HG02642 (cell line): ENCODE measurements around the gene ELN.
A peak's percentile ranks its signal among the peaks of the same experiment; 100 is the strongest.

ENCODE experiments used
- ATAC-seq: cut with Tn5 transposase; IDR thresholded peaks from one replicate; pipeline ENCODE4 v1.9.1; 2021; ENCODE audit warnings: mild to moderate bottlenecking; ENCODE audit not compliant: unreplicated experiment, poor library complexity

Gene ELN

GRCh38 chr7:74058486-74058885 lies 30.5 kb downstream of the ELN start:
- no peak for ATAC-seq

DNA sequence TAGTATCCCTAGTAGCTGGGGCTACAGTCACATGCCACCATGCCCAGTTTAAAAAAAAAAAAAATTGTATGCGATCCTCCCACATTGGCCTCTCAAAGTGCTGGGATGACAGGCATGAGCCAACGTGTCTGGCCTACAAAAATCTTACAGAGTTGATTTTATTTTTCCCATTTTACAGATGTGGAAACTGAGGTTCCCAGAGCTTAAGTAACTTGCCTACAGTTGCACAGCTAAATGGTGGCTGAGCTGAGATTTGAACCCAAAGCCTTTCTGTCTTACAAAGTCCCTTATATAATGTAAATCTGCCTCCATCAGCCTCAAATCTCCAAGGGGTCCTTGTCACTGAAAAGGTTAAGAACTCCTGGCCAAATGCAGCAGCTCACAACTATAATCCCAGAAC lies 31.1 kb downstream of the ELN start:
- no peak for ATAC-seq

DNA sequence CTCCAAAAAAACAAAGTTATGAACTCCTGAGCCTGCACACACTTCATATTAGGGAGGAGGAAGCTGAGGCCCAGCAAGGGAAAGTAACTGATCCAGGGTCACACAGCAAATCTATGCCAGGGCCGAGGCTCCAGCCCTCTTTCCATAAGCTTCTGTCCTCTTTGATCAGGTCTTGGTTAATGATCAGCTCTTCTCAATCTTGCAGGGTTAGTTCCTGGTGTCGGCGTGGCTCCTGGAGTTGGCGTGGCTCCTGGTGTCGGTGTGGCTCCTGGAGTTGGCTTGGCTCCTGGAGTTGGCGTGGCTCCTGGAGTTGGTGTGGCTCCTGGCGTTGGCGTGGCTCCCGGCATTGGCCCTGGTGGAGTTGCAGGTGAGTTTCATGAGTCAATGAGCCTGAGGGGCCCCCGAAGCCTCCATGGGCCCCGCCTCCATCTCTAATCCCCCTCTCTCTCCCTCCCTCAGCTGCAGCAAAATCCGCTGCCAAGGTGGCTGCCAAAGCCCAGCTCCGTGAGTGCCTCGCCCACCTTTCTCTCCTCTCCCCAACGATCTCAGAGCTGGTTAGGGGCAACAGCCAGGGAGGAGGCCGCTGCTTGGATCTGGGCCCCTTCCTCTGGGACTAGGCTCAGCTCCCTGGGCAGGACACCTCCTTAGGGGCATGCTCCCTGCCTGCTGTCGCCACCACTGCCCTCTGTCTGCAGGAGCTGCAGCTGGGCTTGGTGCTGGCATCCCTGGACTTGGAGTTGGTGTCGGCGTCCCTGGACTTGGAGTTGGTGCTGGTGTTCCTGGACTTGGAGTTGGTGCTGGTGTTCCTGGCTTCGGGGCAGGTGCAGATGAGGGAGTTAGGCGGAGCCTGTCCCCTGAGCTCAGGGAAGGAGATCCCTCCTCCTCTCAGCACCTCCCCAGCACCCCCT lies 32.0 kb downstream of the ELN start:
- no peak for ATAC-seq

- no peak for ATAC-seq
Observed at GRCh38 chr7:74061840-74062539, 34.0 kb downstream of the ELN start.

GRCh38 chr7:74063223-74063641 lies 35.3 kb downstream of the ELN start:
- ATAC-seq: no peak

DNA sequence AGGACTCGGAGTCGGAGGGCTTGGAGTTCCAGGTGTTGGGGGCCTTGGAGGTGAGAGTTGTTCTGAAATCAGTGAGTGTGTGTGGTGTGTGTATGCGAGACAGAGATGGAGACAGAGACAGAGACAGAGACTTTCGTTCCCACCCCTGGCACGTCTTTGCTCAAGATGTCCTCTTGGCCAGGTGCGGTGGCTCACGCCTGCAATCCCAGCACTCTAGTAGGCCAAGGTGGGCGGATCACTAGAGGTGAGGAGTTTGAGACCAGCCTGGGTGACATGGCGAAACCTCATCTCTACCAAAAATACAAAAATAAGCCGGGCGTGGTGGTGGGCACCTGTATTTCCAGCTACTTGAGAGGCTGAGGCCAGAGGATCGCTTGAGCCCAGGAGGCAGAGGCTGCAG lies 35.7 kb downstream of the ELN start:
- ATAC-seq: no peak

- no peak for ATAC-seq
Observed at GRCh38 chr7:74064696-74065095, 36.7 kb downstream of the ELN start.

DNA sequence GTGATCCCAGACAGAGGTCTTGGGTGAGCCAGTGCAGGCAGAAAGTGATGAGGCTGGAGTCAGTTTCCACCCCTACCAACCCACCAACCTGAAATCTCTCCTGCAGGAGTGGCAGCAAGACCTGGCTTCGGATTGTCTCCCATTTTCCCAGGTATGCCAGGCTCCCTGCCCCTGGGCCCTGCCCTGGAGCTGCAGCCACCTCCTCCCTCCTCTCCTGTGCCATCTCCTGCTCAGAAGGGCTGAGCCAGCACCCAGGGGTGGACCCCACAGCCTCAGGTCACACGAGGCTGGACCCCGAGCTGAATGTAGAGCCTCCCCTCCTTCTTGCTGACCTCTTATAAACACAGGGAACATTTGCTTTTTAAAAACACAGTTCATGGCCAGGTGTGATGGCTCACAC lies 38.7 kb downstream of the ELN start:
- no peak for ATAC-seq

DNA sequence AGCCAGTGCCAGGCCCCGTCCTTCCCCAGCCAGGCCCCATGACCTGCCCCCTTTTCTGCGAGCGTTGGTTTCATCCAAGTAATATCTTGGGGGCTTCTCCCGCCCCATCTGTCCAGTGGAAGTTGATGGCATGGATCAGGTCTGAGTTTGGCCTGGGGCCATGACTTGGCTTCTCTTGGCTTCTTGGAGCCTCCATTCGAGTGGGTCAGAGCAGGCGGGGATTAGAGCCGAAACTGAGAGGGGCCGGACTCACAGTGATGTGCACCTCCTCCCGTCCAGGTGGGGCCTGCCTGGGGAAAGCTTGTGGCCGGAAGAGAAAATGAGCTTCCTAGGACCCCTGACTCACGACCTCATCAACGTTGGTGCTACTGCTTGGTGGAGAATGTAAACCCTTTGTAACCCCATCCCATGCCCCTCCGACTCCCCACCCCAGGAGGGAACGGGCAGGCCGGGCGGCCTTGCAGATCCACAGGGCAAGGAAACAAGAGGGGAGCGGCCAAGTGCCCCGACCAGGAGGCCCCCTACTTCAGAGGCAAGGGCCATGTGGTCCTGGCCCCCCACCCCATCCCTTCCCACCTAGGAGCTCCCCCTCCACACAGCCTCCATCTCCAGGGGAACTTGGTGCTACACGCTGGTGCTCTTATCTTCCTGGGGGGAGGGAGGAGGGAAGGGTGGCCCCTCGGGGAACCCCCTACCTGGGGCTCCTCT lies 40.6 kb downstream of the ELN start:
- ATAC-seq: no peak

- ATAC-seq: no peak
Observed at GRCh38 chr7:74069086-74069541, 41.1 kb downstream of the ELN start.

DNA sequence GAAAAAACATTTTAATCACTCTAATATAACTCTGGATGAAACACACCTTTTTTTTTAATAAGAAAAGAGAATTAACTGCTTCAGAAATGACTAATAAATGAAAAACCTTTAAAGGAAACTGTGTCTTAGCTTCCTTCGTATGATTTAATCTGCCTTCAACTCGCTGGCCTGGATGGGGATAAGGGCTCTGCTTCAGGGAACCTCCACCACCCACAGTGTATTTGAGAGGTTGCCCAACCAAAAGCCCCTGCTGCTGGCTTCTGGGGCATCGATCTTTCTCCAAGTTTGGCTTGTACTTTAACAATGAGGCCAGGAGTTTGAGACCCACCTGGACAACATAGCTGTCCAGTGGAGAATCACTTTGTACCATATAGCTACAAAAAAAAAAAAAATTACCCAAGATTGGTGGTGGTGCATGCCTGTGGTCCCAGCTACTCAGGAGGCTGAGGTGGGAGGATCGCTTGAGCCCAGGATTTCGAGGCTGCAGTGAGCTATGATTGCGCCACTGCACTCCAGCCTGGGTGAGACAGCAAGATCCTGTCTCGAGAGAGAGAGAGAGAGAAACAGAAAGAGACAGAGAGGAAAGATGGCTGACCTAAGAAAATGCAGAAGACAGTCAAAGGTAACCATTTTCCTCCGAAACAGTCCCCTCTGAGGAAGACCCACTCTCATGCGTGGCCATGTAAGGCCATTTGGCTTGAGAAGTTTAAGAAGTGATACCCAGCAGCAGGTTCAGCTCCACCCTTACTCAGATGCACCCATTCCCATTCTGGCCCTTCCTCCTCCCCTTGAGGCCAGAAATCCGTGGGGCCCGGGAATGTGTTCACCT lies 42.0 kb downstream of the ELN start:
- ATAC-seq: no peak

GRCh38 chr7:74070619-74070921 lies 42.6 kb downstream of the ELN start:
- no peak for ATAC-seq

DNA sequence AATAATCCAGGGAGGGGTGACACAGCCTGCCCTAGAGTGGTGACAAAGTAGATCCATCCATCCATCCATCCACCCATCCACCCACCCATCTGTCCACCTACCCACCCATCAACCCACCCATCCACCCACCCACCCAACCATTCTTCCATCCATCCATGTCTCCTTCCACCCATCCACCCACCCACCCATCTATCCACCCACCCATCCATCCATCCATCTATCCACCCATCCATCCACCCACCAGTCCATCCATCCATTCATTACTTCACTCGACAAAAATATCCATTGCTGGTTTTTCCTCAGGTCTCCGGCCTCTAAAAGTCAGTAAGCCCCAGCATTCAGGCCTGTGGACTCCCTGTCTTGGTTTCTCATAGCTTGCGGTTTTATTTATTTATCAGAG lies 43.1 kb downstream of the ELN start:
- ATAC-seq: no peak

- ATAC-seq: no peak
Observed at GRCh38 chr7:74074770-74075169, 46.8 kb downstream of the ELN start.

GRCh38 chr7:74078461-74078860 lies 50.5 kb downstream of the ELN start:
- ATAC-seq: no peak

DNA sequence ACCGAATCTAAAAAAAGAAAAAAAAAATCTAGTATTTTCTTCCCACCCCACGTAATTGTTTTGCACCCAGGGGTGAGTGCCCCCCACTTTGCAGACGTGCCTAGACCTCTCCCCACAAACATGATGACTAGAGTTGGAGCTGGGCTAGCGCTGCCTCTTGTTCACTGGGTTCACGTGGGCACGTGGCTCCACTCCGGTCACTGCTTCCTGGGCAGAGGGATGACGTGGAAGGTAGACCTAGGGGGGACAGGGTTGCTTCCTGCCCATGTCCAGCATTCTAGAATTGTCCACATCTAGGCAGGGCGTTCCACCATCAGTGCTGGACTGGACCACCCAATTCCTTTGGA lies 54.8 kb downstream of the ELN start:
- ATAC-seq: no peak

GRCh38 chr7:74083117-74083876 lies 55.3 kb downstream of the ELN start, which contains the start of gene LIMK1:
Gene LIMK1, plus strand, starts transcription at chr7:74083804. Its CDS starts 187 bp downstream, at chr7:74083991.
- ATAC-seq: peak; percentile 86

DNA sequence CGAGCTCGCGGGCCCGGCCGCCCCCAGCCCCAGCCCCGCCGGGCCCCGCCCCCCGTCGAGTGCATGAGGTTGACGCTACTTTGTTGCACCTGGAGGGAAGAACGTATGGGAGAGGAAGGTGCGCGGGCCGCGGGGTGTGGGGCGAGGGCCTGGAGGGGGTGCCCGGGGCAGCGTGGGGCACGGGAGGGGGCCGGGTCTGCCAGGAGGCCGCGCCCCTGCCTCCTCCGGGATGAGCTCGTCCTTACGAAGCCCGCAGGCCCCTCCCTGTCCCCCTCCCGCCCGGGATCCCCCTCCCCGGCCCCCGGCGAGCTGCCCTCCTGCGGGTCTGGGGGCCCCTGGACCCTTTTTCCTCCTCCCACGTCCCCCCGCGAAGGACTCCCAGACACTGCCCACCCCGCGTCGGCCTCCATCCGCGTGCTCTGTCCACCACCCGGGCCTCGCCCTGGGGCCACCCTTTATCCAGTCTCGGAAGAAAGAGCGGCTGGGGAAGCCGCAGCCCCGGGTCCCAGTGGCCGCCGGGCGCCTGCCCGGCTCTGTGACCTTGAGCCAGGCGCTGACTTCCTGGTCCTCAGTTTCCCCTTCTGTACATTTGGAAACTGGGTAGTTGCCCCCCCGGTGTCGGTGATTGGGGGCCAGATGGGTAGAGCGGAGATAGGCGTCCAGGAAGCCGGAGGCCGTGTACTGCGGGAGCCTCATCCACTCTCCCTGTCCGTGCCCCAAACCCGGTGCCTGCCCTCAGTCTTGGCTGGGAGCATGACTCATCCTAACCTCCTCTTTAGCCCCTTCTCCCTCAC lies 56.2 kb downstream of the ELN start:
- peak; percentile 57 for ATAC-seq
